Body of pancreas (tissue), 4 donors: ENCODE results near the gene SSTR3. TPM values are rescaled to one million over a fixed set of nuclear protein-coding genes. Genes with fewer than 3 reads are reported as not detected.
A peak's percentile ranks its signal among the peaks of the same experiment; 100 is the strongest.

ENCODE experiments used
- ATAC-seq: fragments of 150-250 bp; one replicate; pipeline ENCODE4 v1.9.1; 2016
- DNase-seq, 4 donors: peaks; one replicate each; pipeline ENCODE4 v3.0.0-alpha.2; 2019
- H3K27ac ChIP-seq, 4 donors: fragments of 200-600 bp; sonication (generic); 1 replicate in 3 of 4; 2 replicates in 1 of 4; pipeline versions ENCODE4 v1.5.1 to v1.6.1; 2016 to 2019; ENCODE audit warnings: mild to moderate bottlenecking in 1 of 4, mixed read lengths in 1 of 4, moderate library complexity in 1 of 4
- H3K27me3 ChIP-seq, 2 donors: fragments of 200-600 bp; sonication (generic); one replicate each; pipeline ENCODE4 v1.6.0; 2016; ENCODE audit warnings: mild to moderate bottlenecking in 1 of 2
- H3K36me3 ChIP-seq, 2 donors: fragments of 200-600 bp; sonication (generic); replicated peaks in 1 of 2; 2 replicates each; pipeline ENCODE4 v1.5.1; 2016; ENCODE audit warnings: low read depth in 2 of 2; ENCODE audit not compliant: insufficient read depth in 1 of 2
- H3K4me1 ChIP-seq: fragments of 200-600 bp; sonication (generic); one replicate; pipeline ENCODE4 v1.6.0; 2016
- H3K4me3 ChIP-seq, 2 donors: fragments of 200-600 bp; sonication (generic); 1 replicate in 1 of 2; 2 replicates in 1 of 2; pipeline ENCODE4 v1.5.1; 2016 to 2019
- H3K9me3 ChIP-seq, 3 donors: fragments of 200-600 bp; sonication (generic); 1 replicate in 2 of 3; 2 replicates in 1 of 3; pipeline ENCODE4 v1.5.1; 2016
- CTCF ChIP-seq, 7 experiments: fragments of 450-650 bp in 4 of 7; fragments of 200-600 bp in 3 of 7; sonication (generic) in 3 of 7; IDR thresholded peaks; one replicate each; pipeline ENCODE4 v1.5.1; 2016 to 2019; ENCODE audit warnings: antibody characterized with exemption in 7 of 7
- POLR2A ChIP-seq, 3 donors: fragments of 450-650 bp; IDR thresholded peaks; one replicate each; pipeline ENCODE4 v1.6.1; 2016; ENCODE audit warnings: antibody characterized with exemption in 3 of 3, mild to moderate bottlenecking in 2 of 3
- WGBS, 2 donors: methylation state at CpG; one replicate each; pipeline ENCODE4 v1.1.5; 2017; 5-methylcytosine and 5-hydroxymethylcytosine counted together
- intact Hi-C: fragments of 100-400 bp; cut with DNase I; formaldehyde crosslinking; loops from one replicate; pipeline ENCODE4 v1.15.1; 2023
- total RNA-seq, 2 donors: library from RNA; depleted of rRNA; stranded (reverse); fragments of >200 nt; gene quantifications; one replicate each; pipeline ENCODE4 v1.1.0, GENCODE V29; 2016

SSTR3 gene
- total RNA-seq, 2 donors from 2014 or later, result 1.3 to 4.2 TPM

- no peak for ATAC-seq
- WGBS, 2 donors, result 74 to 86% methylated on average over 21 of the region's 21 CpGs
- Histone ChIP-seq H3K27ac (no peak overlapping the region), H3K36me3 (no peaks in the 10 kb centered on the region), H3K27me3 (no peaks in the 10 kb centered on the region), H3K9me3 (no peaks in the 10 kb centered on the region), H3K4me1 (peaks cover 15% of the 10 kb centered on the region), H3K4me3 (no peak overlapping the region)
- no peak for DNase-seq
- intact Hi-C loops, result no loop called here
- no peak for TF ChIP-seq POLR2A (IDR thresholded peaks at IDR 0.05)
Measured at GRCh38 chr22:37231406-37232139, 19.3 kb upstream of the SSTR3 start.

- intact Hi-C loops, result no loop called here
- H3K4me1 ChIP-seq, result peaks cover 15% of the 10 kb centered on the region
Measured at GRCh38 chr22:37230673-37231405, 18.6 kb upstream of the SSTR3 start.

GRCh38 chr22:37229805-37230672, 17.8 kb upstream of the SSTR3 start:
- Histone ChIP-seq H3K27me3 (no peaks in the 10 kb centered on the region), H3K4me1 (peaks cover 15% of the 10 kb centered on the region), H3K9me3 (no peaks in the 10 kb centered on the region), H3K36me3 (no peaks in the 10 kb centered on the region), H3K27ac (peak overlapping the region in 2 of 4 donors; percentile 18 to 25), H3K4me3 (no peak overlapping the region)
- 80 to 82% methylated on average over 4 to 7 of the region's 8 CpGs for WGBS, 2 donors
- no peak for ATAC-seq
- no peak for TF ChIP-seq POLR2A (IDR thresholded peaks at IDR 0.05)
- TF ChIP-seq CTCF (IDR thresholded peaks at IDR 0.05), result no peak
- peak in 2 of 4 donors; percentile 31 to 64 for DNase-seq
- intact Hi-C loops, result no loop called here

More at GRCh38 chr22:37230673-37231405, 18.6 kb upstream of the SSTR3 start:
- no peaks in the 10 kb centered on the region for H3K9me3 ChIP-seq
- TF ChIP-seq POLR2A (IDR thresholded peaks at IDR 0.05), result no peak
- TF ChIP-seq CTCF (IDR thresholded peaks at IDR 0.05), result no peak
- no peaks in the 10 kb centered on the region for H3K36me3 ChIP-seq
- H3K27me3 ChIP-seq, result no peaks in the 10 kb centered on the region
- H3K4me3 ChIP-seq, result no peak overlapping the region
- ATAC-seq (no peak), DNase-seq (peak in 2 of 4 donors; percentile 26 to 31)
- no peak overlapping the region for H3K27ac ChIP-seq
- 34 to 46% methylated on average over 8 to 13 of the region's 14 CpGs for WGBS, 2 donors

- Histone ChIP-seq H3K27me3 (no peaks in the 10 kb centered on the region), H3K36me3 (no peaks in the 10 kb centered on the region), H3K4me3 (no peak overlapping the region), H3K9me3 (no peaks in the 10 kb centered on the region), H3K27ac (peak overlapping the region in 2 of 4 donors; percentile 18 to 25), H3K4me1 (peaks cover 15% of the 10 kb centered on the region)
- 74 to 77% methylated on average over 6 to 7 of the region's 7 CpGs for WGBS, 2 donors
- intact Hi-C loops, result no loop called here
- DNase-seq (peak in 2 of 4 donors; percentile 26 to 53), ATAC-seq (peak; percentile 8)
- TF ChIP-seq POLR2A (IDR thresholded peaks at IDR 0.05), result no peak
Measured at GRCh38 chr22:37229012-37229804, 16.9 kb upstream of the SSTR3 start.
